Psoas muscle (tissue), 8 donors: ENCODE measurements around the gene CEMIP2. TPM values are rescaled to one million over a fixed set of nuclear protein-coding genes. Genes with fewer than 3 reads are reported as not detected.

Source experiments
- ATAC-seq, 4 donors: fragments of 200-7000 bp; cut with Tn5 transposase; one replicate each; pipeline ENCODE4 v1.9.1; 2020; ENCODE audit warnings: moderate library complexity in 3 of 4, mild to moderate bottlenecking in 2 of 4
- DNase-seq, 2 donors: peaks; one replicate each; pipeline ENCODE4 v3.0.0-alpha.2; 2020
- H3K27ac ChIP-seq: fragments of 200-600 bp; one replicate; pipeline ENCODE4 v1.8.0; 2022
- H3K27me3 ChIP-seq, 3 donors: fragments of 200-600 bp in 1 of 3; one replicate each; pipeline versions ENCODE4 v1.6.1 to v1.8.0; 2013 to 2022; ENCODE audit warnings: low read length in 2 of 3, mild to moderate bottlenecking in 2 of 3, moderate library complexity in 1 of 3; ENCODE audit not compliant: insufficient read depth in 3 of 3
- H3K36me3 ChIP-seq, 2 donors: fragments of 200-600 bp in 1 of 2; one replicate each; pipeline versions ENCODE4 v1.6.1 to v1.8.0; 2013 to 2022; ENCODE audit warnings: low read depth in 1 of 2, mild to moderate bottlenecking in 1 of 2, moderate library complexity in 1 of 2; ENCODE audit not compliant: insufficient read depth in 1 of 2
- H3K4me1 ChIP-seq: fragments of 200-600 bp; one replicate; pipeline ENCODE4 v1.8.0; 2022
- H3K4me3 ChIP-seq: fragments of 200-600 bp; one replicate; pipeline ENCODE4 v1.8.0; 2022; ENCODE audit warnings: mild to moderate bottlenecking
- H3K9me3 ChIP-seq: fragments of 200-600 bp; one replicate; pipeline ENCODE4 v1.8.0; 2022
- CTCF ChIP-seq: fragments of 200-600 bp; IDR thresholded peaks from one replicate; pipeline ENCODE4 v1.8.0; 2022; ENCODE audit warnings: antibody characterized with exemption
- whole genome bisulfite sequencing, 3 donors: extraction: QIAGEN DNeasy Blood & Tissue Kit; methylation state at CpG; one replicate each; pipeline versions ENCODE4 v1.1.6 to v1.1.7; 2013; 5-methylcytosine and 5-hydroxymethylcytosine counted together
- intact Hi-C, 2 donors: fragments of 100-400 bp; cut with DNase I; formaldehyde crosslinking; loops; one replicate each; pipeline versions ENCODE4 v1.11.0 to v1.14.2; 2022
- polyA plus RNA-seq, 3 donors: library from polyadenylated mRNA; stranded (reverse); fragments of 200-250 nt; gene quantifications; one replicate each; pipeline ENCODE4 v1.2.3, GENCODE V29; 2013
- total RNA-seq, 4 donors: library from RNA; stranded (reverse); fragmentation: NEBNext Ultra II Directional in 2 of 4; extraction: Animal tissue kit (Norgen Biotek cat#: 25700) in 2 of 4; gene quantifications; one replicate each; pipeline versions ENCODE4 v1.2.1 to v1.2.4, GENCODE V29; 2021 to 2023
- donor health status: healthy with polysubstance abuse.
- donor health status: DM: no; HTN: no; CAD: no; lungs with moderate emphysema.
- donor health status: Bipolar disorder and iron deficiency.
- donor health status: healthy.
- donor health status: DM: yes; HTN: yes; CAD: no.
- donor health status: DM: no; HTN: no; CAD: no.
- donor health status: DM: no; HTN: no; CAD: no.
- donor health status: DM: yes; HTN: yes; CAD: no.

The CEMIP2 gene
- total and polyA plus RNA-seq, 7 donors = 5.9 to 20.3 (median 9.6) TPM

GRCh38 chr9:71762900-71763653 is 5.2 kb downstream of the CEMIP2 start:
- no peak overlapping the region for H3K4me3 ChIP-seq
- H3K27ac ChIP-seq = no peak overlapping the region
- H3K9me3 ChIP-seq = no peaks in the 10 kb centered on the region
- intact Hi-C loops = loop anchor here in 1 of 2 donors (5.0 kb wide), 1 partner anchor 46 kb away; no protein-coding TSS in a partner anchor
- DNase-seq (no peak), ATAC-seq (no peak)
- TF ChIP-seq CTCF = no peak
- no peaks in the 10 kb centered on the region for H3K27me3 ChIP-seq
- no peaks in the 10 kb centered on the region for H3K36me3 ChIP-seq
- peaks cover 56% of the 10 kb centered on the region for H3K4me1 ChIP-seq
- 60 to 76% (median 74%) methylated on average over 2 of the region's 2 CpGs for WGBS, 3 donors

GRCh38 chr9:71761938-71762353 is 6.4 kb downstream of the CEMIP2 start:
- no peak for TF ChIP-seq CTCF
- 89 to 96% (median 90%) methylated on average over 5 of the region's 5 CpGs for WGBS, 3 donors
- Histone ChIP-seq H3K27me3 (no peaks in the 10 kb centered on the region), H3K4me3 (no peak overlapping the region), H3K36me3 (no peaks in the 10 kb centered on the region), H3K9me3 (no peaks in the 10 kb centered on the region), H3K27ac (no peak overlapping the region), H3K4me1 (peaks cover 54% of the 10 kb centered on the region)
- DNase-seq (no peak), ATAC-seq (no peak)
- intact Hi-C loops = loop anchor here in 1 of 2 donors (5.0 kb wide), 1 partner anchor 45 kb away; no protein-coding TSS in a partner anchor

GRCh38 chr9:71760901-71761300 is 7.4 kb downstream of the CEMIP2 start:
- peak in 1 of 2 donors; percentile 23 for DNase-seq
- no peaks in the 10 kb centered on the region for H3K9me3 ChIP-seq
- no peak overlapping the region for H3K4me3 ChIP-seq
- WGBS, 3 donors = 37 to 46% (median 42%) methylated on average over 5 of the region's 5 CpGs
- TF ChIP-seq CTCF = no peak
- intact Hi-C loops = loop anchor here in 1 of 2 donors (5.0 kb wide), 1 partner anchor 44 kb away; no protein-coding TSS in a partner anchor
- no peaks in the 10 kb centered on the region for H3K27me3 ChIP-seq
- peak overlapping the region; percentile 43 for H3K27ac ChIP-seq
- H3K36me3 ChIP-seq = no peaks in the 10 kb centered on the region
- peaks cover 50% of the 10 kb centered on the region for H3K4me1 ChIP-seq
- ATAC-seq = peak; percentile 74 to 90 (median 81)

GRCh38 chr9:71758785-71759184 is 9.5 kb downstream of the CEMIP2 start:
- Histone ChIP-seq H3K4me3 (no peak overlapping the region), H3K4me1 (peaks cover 36% of the 10 kb centered on the region), H3K27ac (no peak overlapping the region), H3K36me3 (no peaks in the 10 kb centered on the region), H3K9me3 (no peaks in the 10 kb centered on the region), H3K27me3 (no peaks in the 10 kb centered on the region)
- 65 to 67% (median 66%) methylated on average over 2 of the region's 2 CpGs for WGBS, 3 donors
- ATAC-seq (peak; percentile 35 to 55 (median 42)), DNase-seq (no peak)
- TF ChIP-seq CTCF = no peak
- intact Hi-C loops = no loop called here
